Stimulated activated naive CD4-positive, alpha-beta T cell (primary cell): ENCODE measurements around the gene RALA.

Experiments
- DNase-seq, 6 experiments: peaks; one replicate each; lab custom pipeline; 2025; lab: John Stamatoyannopoulos, UW

The RALA gene, protein sequence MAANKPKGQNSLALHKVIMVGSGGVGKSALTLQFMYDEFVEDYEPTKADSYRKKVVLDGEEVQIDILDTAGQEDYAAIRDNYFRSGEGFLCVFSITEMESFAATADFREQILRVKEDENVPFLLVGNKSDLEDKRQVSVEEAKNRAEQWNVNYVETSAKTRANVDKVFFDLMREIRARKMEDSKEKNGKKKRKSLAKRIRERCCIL

DNA sequence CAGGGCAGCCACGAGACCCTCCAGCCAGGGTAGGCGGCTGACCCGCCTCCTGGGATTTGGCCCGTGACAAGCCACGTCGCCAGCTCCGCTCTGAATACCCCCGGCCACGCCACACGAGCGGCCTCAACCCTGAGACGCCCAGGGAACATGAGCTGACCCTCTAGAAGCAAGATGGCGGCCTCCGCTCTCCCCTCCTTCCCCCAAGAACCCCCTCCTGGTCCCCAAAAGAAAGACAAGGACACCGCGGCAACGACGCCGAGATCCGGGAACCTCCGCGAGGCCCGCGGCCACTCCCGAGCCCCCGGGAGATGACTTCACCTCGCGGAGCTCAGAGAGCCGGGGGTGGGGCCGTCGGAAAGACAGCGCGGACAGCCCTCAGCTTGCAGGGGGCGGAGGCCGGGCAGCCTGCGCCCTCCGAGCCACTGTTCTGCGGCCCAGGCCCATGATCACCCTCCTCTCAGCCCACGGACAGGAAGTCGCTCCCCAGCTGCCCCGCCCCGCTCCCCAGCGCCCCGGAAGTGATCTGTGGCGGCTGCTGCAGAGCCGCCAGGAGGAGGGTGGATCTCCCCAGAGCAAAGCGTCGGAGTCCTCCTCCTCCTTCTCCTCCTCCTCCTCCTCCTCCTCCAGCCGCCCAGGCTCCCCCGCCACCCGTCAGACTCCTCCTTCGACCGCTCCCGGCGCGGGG, at the start of gene RALA:
Gene RALA (plus strand): TSS at position 526 of the 685 bp plus-strand sequence. CDS start 63,096 bp downstream, outside the sequence.
- DNase-seq, result peak; percentile 81 to 88 (median 84)

DNA sequence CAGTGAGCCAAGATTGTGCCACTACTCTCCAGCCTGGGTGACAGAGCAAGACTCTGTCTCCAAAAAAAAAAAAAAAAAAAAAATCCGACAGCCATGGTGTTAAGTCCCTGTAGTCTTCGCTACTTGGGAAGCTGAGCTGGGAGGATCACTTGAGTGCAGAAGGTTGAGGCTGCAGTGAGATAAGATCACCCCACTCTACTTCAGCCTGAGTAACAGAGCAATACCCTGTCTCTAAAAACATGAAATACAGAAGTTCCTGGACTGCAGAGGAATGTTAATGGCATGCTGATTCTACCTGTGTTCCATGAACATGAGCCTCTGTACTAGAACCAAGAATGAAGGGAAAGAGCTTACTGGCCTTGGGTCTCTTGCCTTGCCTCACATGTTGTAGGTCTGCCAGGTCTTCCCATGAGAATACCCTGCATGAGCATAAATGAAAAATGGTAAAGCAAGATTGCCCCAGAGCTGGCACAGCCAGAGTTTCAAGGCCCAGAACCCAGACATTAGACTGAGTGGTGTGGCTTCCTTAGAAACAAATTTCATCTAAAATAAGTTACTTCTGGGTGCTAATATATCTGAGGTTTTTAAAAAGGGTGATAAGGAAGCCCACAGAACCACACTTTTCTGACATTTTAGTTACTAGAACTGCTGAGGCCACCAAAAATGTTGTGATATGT, 48.6 kb upstream of the RALA start:
- DNase-seq, result no peak

DNA sequence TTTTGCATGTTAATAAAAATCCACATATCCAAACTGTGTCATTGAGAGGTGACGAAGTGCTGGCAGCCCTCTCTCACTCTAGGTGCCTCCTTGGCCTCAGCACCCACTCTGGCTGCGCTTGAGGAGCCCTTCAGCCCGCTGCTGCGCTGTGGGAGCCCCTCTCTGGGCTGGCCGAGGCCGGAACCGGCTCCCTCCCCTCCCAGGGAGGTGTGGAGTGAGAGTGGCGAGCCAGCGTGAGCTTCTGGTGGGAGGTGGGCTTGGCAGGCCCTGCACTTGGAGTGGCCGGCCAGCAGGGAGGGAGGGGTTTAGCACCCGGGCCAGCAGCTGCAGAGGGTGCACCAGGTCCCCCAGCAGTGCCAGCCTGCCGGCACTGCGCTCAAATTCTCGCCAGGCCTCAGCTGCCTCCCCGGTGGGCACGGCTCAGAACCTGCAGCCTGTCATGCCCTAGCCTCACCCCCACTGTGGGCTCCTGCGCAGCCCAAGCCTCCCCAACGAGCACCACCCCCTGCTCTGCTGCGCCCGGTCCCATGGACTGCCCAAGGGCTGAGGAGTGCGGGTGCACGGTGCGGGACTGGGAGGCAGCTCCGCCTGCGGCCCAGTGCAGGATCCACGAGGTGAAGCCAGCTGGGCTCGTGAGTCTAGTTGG, 46.0 kb upstream of the RALA start:
- no peak for DNase-seq

DNA sequence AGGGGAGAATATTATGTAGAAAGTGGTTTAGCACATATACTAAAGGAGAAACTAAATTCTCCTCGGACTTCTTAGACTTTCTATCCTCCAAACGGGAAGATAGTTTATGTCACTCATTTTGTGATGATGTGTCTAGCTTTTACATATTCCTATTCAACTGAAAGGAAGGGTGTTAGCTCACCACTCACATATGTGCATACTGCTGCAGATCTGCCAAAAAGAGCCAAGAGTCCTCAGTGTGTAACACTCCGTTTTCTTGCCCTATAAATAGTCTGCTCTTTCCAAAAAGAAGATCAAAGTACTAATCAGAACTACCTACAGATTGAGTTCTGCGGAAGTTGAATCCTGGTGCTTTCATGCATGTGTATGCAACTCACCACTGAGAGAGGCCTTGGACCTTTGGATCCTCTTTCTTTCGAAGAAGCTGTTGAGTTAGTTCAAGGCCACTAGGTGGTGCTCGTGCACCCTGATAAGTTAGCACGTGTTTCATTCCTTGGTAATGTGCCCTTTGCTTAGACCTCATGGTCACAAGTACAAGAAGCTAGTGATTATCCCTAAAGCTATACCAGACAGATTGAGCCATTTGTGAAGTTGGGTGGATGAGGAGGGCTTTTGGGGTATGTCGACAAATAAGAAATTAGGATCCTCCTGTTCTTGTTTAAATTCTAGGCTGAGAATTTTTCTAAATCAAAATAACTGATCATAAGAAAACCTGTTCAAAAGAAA, 43.1 kb upstream of the RALA start:
- peak; percentile 33 to 79 (median 62) for DNase-seq

DNA sequence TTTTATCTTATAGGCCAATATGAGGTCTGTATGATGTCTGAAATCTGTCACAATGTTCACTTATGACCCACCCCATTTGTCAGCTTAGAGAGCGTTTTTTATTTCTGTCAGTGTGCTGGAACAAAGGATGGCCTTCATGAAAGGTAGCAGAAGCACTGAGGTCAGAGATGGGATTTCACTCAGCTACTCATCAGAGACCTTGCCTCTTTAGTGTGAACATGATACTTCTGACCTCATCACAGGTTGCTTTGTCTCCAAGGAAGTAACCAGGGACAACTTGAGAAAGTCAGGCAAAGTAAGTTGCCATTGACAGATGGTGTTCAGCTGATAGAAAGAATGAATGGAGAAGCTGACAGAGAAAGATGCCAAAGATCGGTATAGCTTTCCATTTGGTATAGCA, 40.8 kb upstream of the RALA start:
- no peak for DNase-seq

DNA sequence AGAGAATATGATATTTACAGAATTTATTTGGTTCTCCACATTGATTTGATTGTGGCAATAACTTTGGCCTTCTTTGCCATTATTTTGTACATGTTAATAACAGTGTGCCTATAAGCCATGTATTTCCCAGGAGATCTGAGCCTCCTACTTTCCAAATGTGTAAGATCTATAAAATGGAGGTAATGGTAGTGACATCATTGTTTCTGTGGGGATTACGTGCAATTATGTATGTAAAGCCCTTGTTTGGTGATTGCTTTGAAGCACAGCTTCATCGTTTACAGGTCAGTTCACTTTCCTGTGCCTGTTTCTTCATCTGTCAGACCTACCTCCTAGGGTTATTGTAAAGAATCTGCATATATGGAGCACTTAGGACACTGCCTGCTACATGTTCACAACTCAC, 39.8 kb upstream of the RALA start:
- DNase-seq, result no peak

DNA sequence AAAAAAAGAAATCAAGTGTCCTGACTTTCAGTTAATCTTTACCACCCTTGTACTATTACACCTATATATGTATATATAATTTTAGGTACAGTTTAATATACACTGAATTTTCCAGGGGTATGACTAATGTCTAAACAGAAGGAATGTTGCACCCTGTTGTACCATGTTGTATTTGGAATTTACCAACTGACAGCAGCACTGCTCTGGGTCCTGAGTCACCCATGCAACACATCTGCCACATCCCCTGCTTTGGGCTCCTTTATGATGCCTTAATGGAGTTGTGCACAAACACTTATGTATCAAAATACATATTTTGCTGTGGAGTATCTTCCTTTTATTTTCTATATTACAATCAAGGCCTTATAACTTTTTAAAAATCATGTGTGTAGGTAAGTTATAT, 36.0 kb upstream of the RALA start:
- DNase-seq, result no peak

DNA sequence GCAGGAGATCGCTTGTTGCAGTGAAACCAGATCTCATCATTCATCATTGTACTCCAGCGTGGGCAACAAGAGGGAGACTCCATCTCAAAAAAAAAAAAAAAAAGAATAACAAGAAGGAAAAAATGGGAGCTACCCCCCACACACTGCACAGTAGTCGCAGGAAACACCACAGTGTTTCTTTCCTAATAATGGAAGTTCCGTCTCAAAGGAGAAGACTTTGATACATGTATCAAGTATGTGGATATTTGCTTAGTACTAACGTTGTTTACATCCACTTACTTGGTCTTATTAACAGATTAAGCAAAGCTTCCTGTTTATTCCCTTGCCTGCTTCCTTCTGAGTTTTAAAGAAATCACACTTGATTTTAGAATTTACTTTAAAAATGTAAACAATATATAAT, 35.0 kb upstream of the RALA start:
- DNase-seq, result no peak

DNA sequence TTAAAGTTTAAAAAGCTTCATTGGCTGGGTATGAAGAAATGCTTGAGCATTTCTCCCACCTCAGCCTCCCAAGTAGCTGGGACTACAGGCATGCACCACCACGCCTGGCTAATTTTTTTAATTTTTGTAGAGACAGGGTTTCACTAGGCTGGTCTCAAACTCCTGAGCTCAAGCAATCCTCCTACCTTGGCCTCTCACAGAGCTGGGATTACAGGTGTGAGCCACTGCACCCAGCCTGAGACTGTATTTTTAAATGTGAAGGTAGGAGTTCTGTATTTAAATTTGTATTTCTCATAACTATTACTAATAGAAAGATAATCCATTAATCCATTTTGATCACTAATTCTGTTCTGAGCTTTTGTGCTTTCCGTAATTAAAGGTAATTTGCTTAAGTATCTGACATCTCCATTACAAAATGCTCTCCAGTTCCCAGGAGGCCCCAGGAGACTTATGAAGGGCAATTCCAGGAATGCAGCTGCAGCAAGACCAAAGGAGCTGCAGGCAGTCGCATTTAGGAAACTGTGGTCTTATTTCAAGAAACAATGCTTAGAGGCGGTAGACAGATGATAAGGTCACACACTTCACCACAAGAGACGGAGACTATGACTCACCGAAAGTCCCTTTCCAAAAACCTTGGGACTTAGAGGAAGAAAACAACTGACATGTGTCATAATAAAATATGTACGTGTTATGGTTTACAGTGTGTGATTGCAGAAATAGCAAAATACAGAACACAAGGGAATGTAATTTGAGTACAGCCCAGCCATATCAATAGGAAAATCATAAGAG, 33.9 kb upstream of the RALA start:
- DNase-seq, result peak in 5 of 6 experiments; percentile 7 to 64 (median 37)

DNA sequence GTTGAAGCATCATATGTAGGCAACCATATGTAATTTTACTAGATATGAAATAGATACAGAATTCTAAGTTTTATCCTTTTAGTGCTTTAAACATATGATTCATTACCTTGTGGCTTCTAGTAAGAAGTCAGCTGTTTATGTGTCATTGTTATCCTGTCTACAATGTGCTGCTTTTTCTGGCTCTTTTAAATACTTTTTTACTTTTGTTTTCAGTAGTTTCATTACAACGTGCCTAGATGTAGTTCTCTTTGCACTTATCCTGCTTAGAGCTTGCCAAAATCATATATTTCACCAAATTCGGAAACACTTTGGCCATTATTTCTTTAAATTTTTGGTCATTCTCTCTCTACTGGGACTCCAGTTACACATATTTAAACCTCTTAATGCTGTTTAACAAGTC, 30.8 kb upstream of the RALA start:
- no peak for DNase-seq

DNA sequence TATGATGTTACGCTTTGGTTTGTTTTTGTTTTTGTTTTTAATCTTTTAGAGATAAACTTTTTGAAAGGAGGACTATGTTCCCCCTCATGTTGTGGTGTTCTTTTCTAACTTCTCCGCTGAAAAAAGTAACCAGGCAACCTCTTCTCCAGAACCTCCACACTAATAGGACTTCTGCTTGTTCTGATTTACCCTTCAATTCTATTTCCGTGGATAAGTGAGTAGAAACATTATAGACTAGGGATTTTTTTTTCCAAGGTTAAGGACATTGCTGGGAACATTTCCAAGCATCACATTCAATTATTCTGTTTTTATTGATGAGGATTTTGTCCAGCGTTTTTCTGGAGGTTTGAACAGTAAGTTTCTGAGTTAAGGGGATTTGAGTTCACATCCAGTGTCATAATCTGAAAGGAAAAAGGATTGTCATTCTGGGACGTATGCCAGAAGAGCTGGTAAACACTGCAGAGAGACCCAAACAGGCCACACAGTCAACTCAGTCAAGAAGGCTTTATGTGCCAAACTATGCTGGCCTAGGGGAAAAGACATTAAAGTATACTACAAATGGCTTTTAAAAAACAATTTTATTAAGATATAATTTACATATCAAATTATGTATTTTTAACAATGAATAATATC, 28.3 kb upstream of the RALA start:
- DNase-seq, result no peak

DNA sequence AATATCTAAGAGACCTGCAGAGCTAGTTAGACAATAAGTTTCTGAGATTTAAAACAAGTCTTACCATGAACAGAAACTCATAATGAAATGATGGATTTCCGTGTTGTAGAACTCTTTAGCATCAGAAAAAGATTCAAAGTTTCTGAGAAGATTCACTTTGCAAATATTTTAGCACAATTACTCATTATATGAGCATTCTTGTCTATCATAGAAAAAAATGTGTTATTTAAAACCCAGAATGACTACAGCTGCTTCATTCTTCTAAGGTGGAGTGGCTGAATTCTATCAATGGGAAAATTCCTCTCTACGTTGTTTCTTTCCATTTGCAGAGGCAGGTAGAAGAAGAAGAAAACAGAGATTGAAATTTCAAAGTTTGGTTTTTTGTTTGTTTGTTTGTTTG, 21.0 kb upstream of the RALA start:
- no peak for DNase-seq

DNA sequence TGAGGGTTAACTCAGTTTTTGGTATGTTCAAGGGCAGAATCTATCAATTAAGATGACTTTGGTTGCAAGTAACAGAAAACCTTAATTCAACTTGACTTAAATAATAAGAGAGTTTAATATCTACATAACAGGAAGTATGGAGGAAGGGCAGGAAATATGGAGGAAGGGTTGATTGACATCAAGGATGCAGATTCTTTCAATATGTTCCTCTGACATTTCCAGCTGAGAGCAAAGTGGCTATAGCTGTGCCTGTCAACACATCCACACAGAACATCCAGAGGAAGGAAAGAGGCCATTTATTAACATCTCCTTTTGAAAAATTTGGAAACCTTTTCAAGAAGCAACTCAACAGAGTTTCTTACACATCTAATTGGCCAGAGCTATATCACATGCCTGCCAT, 19.4 kb upstream of the RALA start:
- DNase-seq, result no peak

DNA sequence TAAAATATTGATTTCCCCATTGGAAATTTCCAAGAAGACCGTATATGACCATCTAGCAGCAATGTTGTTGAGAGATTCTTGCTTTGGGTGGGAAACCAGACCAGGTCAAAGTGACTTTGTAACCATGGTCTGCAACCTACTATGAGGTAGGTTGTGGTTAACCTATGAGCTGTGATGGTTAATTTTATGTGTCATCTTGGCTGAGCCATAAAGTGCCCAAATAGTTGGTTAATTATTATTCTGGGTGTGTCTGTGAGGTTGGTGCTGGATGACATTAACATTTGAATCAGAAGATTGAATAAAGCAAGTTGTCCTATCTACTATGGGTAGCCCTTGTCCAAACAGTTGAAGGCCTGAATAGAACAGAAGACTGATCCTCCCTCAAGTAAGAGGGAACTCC, 18.3 kb upstream of the RALA start:
- DNase-seq, result no peak

DNA sequence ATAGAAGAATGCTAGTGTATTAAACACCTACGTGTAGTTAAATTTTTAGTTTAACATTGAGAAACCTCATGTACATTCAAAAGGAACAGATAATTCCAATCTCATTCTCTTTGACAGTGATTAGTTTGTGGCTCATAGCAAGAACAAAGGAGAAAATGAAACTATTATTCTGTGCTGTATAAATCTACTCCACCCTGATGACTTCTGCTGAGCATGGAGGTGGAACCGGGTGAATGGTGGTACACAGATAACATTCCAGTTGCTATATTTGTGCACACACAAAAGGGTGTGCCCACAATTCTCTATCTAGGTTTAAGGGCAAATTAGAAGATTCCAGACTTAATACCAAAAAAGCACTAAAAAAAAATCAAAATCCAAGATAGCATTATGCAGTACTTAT, 17.0 kb upstream of the RALA start:
- peak in 1 of 6 experiments; percentile 9 for DNase-seq

DNA sequence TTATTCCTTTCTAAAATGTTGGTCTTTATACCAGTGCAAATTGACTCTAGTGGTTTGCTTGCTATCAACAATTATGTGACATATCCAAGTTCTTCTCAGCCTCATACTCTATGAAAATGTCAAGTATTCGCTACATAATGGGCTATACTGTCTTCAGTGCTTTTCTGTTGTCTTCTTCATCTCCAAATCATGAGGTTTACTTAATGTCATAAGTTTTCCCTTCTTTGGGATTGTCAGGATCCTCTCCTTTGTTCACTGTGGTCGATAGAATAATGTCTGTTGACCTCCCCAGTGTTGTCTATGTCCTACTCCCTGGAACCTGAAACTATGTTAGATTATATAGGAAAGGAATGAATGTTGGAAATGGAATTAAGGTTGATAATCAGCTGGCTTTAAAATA, 16.4 kb upstream of the RALA start:
- DNase-seq, result no peak

DNA sequence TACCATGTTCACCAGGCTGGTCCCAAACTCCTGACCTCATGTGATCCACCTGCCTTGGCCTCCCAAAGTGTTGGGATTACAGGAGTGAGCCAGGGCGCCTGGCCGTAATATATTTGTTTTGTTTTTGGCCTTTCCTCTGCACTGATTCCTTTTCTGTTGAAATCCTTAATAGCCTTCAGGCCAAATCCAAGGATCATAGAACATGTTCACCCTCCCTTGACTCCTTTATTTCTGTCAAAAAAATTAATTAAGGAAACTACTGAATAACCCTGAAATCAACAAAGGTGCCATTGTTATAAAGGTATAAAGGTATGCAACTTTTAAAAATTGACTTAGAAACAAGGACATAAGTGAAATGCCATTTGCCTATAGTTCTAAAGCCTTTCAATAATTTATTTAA, 15.5 kb upstream of the RALA start:
- no peak for DNase-seq

DNA sequence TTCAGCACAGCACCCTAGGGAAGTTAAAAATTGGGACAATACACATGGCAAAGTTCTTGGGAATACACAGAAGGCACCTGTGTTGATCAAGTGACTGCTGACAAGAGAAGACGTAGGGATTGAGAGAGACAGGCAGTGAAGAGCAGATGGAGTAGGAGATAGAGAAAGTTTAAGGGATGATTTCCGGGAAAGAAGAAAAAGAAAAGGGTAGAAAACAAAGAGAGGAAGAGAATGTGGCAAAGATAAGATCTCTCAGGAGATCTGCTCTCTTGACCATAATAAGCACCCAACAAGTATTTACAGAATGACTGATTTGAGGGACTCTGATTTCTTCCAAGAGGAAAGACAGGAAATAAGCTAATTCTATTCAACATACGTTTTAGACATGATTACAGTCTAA, 15.1 kb upstream of the RALA start:
- DNase-seq, result no peak

DNA sequence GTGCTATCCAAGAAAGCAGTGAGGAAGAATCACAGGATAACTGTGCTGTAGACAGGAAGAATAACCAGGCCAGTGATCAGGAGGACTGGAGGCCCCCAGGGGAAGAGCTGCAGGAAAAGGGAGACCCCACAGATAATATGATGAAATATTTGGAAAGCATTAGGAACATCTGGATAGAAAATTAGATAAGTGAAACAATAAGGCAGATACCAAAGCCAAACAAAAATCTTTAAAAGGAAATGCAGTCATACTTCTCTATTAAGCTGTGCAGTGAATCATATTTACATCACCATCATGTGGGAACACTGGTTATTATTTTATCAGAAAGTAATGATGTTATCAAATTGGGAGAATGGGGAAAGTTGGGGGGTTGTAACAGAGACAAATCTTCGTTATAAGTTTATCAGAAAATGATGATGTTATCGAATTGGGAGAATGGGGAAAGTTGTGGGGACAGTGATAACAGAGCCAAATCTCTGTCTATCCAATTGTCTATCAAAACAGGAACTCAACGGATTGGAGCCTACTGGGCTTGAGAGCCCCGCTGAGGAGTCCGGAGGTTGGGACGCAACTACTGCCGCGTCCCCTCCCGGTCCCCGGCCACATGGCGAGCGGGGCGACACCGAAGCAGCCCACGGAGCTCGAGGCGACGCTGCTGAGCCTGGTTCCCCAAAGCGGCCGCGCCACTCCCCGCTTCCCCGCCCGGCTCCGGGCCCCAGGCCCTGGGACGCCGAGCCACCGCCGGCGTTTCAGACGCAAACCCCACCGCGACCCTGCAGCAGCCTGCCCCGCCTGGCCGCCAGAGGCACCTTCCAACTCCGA, 14.0 kb upstream of the RALA start:
- peak in 4 of 6 experiments; percentile 2 to 38 (median 16) for DNase-seq

DNA sequence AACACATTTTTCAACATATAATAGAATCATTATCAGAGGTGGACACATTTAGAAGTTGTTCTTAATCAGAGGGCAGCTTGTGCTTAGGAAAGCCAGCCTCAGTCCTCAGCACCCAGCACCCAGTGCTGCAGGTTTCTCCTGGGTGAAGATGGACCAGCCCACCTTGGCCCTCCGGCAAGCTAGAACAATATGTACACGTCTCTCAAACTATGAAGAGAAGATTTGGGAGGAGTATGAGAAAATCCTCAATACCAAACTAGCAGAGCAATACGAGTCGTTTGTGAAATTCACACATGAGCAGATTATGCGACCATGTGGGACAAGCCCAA, 13.5 kb upstream of the RALA start:
- no peak for DNase-seq
